HUES64 (cell line): ENCODE measurements around the gene APBB2. TPM values are rescaled to one million over a fixed set of nuclear protein-coding genes. Genes with fewer than 3 reads are reported as not detected.

ENCODE experiments used
- H3K27ac ChIP-seq: 2 replicates; pipeline ENCODE4 v1.7.0; 2013; ENCODE audit warnings: low read depth, low read length, inconsistent platforms
- H3K27me3 ChIP-seq: 2 replicates; pipeline ENCODE4 v1.6.1; 2013; ENCODE audit warnings: mild to moderate bottlenecking, low read length; ENCODE audit not compliant: insufficient read depth
- H3K36me3 ChIP-seq: 2 replicates; pipeline ENCODE4 v1.6.1; 2013; ENCODE audit warnings: mild to moderate bottlenecking, low read length; ENCODE audit not compliant: insufficient read depth
- H3K4me1 ChIP-seq: 2 replicates; pipeline ENCODE4 v1.6.1; 2013; ENCODE audit warnings: mild to moderate bottlenecking, low read length, moderate library complexity; ENCODE audit not compliant: insufficient read depth
- H3K4me3 ChIP-seq: 2 replicates; pipeline ENCODE4 v1.5.1; 2013; ENCODE audit warnings: mild to moderate bottlenecking, low read length, moderate library complexity
- H3K9ac ChIP-seq: 2 replicates; pipeline ENCODE4 v1.6.1; 2013; ENCODE audit warnings: mild to moderate bottlenecking, low read depth, low read length
- H3K9me3 ChIP-seq: 2 replicates; pipeline ENCODE4 v1.6.1; 2013; ENCODE audit warnings: low read depth, low read length; ENCODE audit not compliant: insufficient read depth
- WGBS: fragments of 150-250, 120-280 bp; methylation state at CpG from one replicate; pipeline ENCODE4 v1.1.7; 2013; ENCODE audit warnings: missing lambda C conversion rate; 5-methylcytosine and 5-hydroxymethylcytosine counted together
- polyA plus RNA-seq, 2 experiments: library from polyadenylated mRNA; stranded (reverse); fragments of 50-300 nt; gene quantifications; one replicate each; pipeline ENCODE4 v1.2.3, GENCODE V29; 2013

APBB2 gene
- polyA plus RNA-seq (2013, experiment 1 of 2) = 40.3 TPM
- polyA plus RNA-seq (2013, experiment 2 of 2) = 44.8 TPM

DNA sequence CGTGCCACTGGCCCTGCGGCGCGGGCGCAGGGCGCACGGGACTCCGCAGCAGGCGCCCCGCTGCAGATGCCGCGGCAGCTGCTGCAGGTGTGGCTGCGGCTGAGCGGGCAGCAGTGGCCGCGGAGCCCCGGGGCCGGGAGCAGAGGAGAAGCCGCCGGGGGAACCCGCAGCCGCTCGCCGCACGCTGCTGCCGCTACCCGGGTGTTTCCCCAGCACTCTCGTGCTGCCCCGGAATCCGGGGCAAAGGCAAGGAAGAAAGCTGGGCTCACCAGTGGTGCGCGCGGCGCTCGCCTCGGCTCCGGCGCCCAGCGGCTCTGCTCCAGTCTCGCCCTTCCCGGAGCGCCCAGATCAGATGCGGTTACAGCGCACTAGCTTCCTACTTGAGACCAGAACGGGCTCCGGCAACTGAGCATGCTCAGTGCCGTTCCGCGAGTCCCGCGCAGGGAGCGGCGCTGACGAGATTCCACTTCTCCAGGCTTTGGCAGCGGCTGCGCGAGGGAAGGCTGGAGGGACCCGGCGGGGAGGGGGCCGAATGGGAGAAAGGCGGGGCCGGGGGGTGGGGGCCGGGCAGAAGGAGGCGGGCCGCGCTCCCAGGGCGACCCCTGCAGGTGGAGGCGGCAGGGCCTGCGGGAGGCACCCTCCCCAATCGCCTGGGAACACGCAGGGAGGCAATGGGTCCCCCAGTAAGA is at the start of gene APBB2:
APBB2 (minus strand) TSS at position 407 of the 689 bp plus-strand sequence. CDS start 181,288 bp downstream, outside the sequence.
- no peaks in the 10 kb centered on the region for H3K9me3 ChIP-seq
- peak within 1 kb of the TSS; percentile 89 for H3K9ac ChIP-seq
- H3K27ac ChIP-seq = peak within 1 kb of the TSS; percentile 87
- H3K36me3 ChIP-seq = no peaks in the 10 kb centered on the region
- peak within 1 kb of the TSS; percentile 85 for H3K4me3 ChIP-seq
- under 1% methylated on average over 71 of the region's 71 CpGs for WGBS
- peaks cover 26% of the 10 kb centered on the region for H3K4me1 ChIP-seq
- peaks cover 9% of the 10 kb centered on the region for H3K27me3 ChIP-seq

- Histone ChIP-seq H3K4me3 (no peak overlapping the region), H3K9ac (no peak overlapping the region), H3K36me3 (peaks cover 93% of the 10 kb centered on the region), H3K27ac (no peak overlapping the region), H3K4me1 (peaks cover 13% of the 10 kb centered on the region), H3K27me3 (no peaks in the 10 kb centered on the region), H3K9me3 (no peaks in the 10 kb centered on the region)
- WGBS = 97% methylated on average over 6 of the region's 6 CpGs
Measured at GRCh38 chr4:41262198-41262597, 47.9 kb upstream of the APBB2 start.

DNA sequence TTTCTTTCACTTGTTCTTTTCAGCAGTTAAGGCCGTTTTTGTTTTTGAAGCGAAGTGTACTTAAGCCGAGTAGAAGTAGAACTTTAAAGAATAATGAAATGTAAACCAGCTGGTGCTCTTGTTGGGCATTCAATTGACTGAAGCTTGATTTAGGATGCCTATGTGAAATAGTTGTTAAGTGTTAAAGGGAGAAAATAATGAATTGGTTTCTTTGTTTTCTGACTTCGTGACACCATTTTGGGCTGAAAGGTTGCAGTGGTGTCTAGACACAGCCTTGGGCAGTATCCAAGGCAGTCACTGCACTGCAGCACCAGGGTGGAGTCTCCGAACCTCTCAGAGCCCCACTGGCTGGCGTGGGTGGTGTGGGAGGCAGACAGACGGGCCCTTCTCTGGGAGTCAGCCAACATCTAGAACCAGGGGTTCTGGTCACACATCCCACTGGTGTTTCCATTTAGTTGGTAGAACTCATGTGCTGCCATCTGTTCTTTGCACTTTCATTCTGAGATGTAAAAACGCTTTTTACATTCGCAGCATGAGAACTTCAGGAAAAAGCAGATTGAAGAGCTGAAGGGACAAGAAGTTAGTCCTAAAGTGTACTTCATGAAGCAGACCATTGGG is 45.9 kb upstream of the APBB2 start:
- no peak overlapping the region for H3K9ac ChIP-seq
- WGBS = 95% methylated on average over 9 of the region's 9 CpGs
- H3K27me3 ChIP-seq = no peaks in the 10 kb centered on the region
- no peak overlapping the region for H3K27ac ChIP-seq
- no peak overlapping the region for H3K4me3 ChIP-seq
- peaks cover 22% of the 10 kb centered on the region for H3K4me1 ChIP-seq
- H3K9me3 ChIP-seq = no peaks in the 10 kb centered on the region
- H3K36me3 ChIP-seq = peaks cover 73% of the 10 kb centered on the region

DNA sequence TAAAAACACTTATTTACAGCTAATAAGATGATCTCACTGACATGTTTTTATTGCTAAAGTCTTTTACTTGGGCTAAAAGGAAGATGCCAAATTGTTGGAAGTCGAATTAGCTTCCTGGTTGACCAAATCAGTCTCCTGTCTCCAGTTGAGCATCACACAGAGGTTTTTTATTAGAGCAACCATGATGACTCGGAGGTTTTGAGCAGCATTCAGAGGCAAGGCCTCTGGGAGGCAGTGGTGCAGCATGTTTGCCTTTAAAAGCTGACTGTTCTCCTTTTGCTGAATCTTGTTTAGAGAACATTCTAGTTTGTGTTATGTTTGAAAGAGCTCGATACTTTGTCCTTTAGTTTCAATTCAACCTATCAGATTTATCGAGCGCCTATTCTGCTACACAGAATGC is 44.4 kb upstream of the APBB2 start:
- Histone ChIP-seq H3K4me3 (peak overlapping the region; percentile 92), H3K27me3 (no peaks in the 10 kb centered on the region), H3K4me1 (peaks cover 22% of the 10 kb centered on the region), H3K9me3 (no peaks in the 10 kb centered on the region), H3K36me3 (peaks cover 59% of the 10 kb centered on the region), H3K9ac (peak overlapping the region; percentile 95), H3K27ac (peak overlapping the region; percentile 42)
- 83% methylated on average over 5 of the region's 5 CpGs for WGBS

GRCh38 chr4:41257906-41258305 is 43.6 kb upstream of the APBB2 start:
- peak overlapping the region; percentile 93; the same call in 1 of the 2 replicates for H3K27ac ChIP-seq
- H3K9ac ChIP-seq = peak overlapping the region; percentile 95
- H3K9me3 ChIP-seq = no peaks in the 10 kb centered on the region
- peaks cover 50% of the 10 kb centered on the region for H3K36me3 ChIP-seq
- H3K27me3 ChIP-seq = no peaks in the 10 kb centered on the region
- WGBS = 2% methylated on average over 8 of the region's 11 CpGs
- peak overlapping the region; percentile 92 for H3K4me3 ChIP-seq
- peaks cover 22% of the 10 kb centered on the region for H3K4me1 ChIP-seq

DNA sequence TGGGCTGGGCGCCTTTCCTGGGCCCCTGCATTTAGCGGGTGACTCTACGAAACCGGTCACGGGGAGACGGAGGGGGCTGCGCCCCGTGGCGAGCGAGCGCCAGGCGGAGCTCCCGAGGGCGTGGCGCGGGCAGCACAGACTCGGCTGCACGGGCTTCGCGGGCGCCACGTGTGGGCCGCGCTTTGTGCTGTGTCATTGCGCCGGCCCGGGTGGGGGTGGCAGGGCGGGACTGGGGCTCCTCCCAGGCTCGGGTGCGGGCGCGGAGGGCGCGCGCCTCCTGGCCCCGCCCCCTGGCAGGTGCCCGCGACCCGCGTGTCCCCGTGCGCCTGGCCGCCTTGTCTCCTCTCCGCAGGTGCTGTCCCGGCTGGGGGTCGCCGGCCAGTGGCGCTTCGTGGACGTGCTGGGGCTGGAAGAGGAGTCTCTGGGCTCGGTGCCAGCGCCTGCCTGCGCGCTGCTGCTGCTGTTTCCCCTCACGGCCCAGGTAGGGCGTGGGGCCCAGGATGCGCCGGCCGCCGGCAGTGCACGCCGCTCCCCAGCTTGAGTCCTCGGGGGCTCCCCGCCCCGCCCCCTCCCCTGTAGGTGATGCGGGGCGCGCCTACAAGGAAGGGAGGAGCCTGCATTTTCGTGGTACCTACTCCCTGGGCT is 43.0 kb upstream of the APBB2 start:
- Histone ChIP-seq H3K4me1 (peaks cover 22% of the 10 kb centered on the region), H3K27ac (peak overlapping the region; percentile 93), H3K27me3 (no peaks in the 10 kb centered on the region), H3K9ac (peak overlapping the region; percentile 95), H3K9me3 (no peaks in the 10 kb centered on the region), H3K36me3 (peaks cover 44% of the 10 kb centered on the region), H3K4me3 (peak overlapping the region; percentile 92)
- WGBS = under 1% methylated on average over 69 of the region's 69 CpGs

DNA sequence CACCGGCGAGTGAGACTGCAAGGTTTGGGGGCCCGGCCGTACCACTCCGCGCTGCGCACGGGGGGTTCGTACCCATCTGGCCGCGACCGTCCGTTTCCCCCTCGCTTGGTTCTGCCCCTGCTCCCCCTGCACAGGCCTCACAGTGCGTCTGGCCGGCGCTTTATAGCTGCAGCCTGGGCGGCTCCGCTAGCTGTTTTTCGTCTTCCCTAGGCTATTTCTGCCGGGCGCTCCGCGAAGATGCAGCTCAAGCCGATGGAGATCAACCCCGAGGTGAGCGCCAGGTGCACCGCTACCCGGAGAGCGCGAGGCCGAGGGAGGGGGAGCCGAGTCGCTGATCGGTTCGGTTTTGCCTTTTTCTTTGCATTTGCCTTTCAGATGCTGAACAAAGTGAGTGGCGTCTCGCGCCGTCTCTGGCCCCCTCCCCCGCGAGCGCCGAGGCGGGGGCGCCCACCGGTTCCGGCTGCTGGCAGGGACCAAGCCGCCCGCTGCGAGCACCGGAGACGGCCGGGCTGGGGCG is 42.5 kb upstream of the APBB2 start, which contains the start of gene UCHL1:
UCHL1 (plus strand) TSS at position 189 of the 517 bp plus-strand sequence; CDS start at position 238, 49 bp downstream.
- H3K27ac ChIP-seq = peak within 1 kb of the TSS; percentile 93
- under 1% methylated on average over 55 of the region's 55 CpGs for WGBS
- H3K9me3 ChIP-seq = no peaks in the 10 kb centered on the region
- H3K4me1 ChIP-seq = peaks cover 22% of the 10 kb centered on the region
- no peaks in the 10 kb centered on the region for H3K27me3 ChIP-seq
- H3K9ac ChIP-seq = peak within 1 kb of the TSS; percentile 95
- H3K36me3 ChIP-seq = peaks cover 39% of the 10 kb centered on the region
- peak within 1 kb of the TSS; percentile 92 for H3K4me3 ChIP-seq

DNA sequence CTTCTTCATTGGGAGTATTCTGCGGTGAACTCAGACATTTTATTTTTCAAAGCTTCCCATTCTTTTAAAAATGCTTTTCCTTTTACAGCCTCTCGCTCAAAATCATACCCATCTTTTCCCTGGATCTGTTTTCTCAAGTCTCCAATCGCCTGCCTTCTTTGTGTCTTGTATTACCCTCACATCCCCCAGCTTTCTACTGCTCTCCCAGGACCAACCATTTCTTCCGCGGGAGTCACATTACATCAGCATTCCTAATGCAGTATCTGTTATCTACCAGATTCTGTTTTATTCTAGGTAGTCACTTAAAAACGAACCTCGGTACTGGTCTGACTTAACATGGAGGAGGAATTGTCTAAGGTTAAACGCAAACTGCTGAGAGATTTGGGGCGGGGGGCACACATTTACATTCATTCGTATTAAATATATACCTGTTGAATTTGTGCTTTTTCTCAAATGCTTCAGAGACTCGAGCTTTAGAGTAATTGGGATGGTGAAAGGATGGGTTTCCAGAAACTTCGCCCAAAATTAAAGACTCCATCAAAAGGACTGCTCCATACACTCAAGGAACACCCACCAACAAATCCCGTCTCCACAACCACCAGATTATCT is 41.9 kb upstream of the APBB2 start:
- peak overlapping the region; percentile 71 for H3K9ac ChIP-seq
- peaks cover 22% of the 10 kb centered on the region for H3K4me1 ChIP-seq
- peaks cover 33% of the 10 kb centered on the region for H3K36me3 ChIP-seq
- H3K9me3 ChIP-seq = no peaks in the 10 kb centered on the region
- peak overlapping the region; percentile 92 for H3K4me3 ChIP-seq
- no peaks in the 10 kb centered on the region for H3K27me3 ChIP-seq
- H3K27ac ChIP-seq = peak overlapping the region; percentile 72
- 4% methylated on average over 10 of the region's 13 CpGs for WGBS

DNA sequence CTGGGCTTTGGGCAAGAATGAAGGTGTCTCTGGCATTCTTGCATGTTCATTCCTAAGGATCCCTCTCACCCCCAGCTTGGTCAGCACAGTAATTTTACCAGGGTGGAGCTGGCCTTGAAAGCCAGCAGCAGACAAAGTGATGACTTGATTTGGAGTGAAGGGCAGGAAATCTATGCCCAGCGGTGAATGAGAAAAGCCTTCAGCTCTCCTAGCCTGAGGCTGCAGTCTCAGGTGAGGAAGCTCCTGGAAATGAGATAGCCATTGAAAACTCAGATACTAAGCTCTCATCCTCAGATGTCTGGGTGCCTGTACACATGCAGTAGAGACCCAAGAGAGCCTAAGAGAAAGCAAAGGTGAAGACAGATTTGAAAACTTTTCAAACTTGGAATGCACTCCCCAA is 31.6 kb upstream of the APBB2 start:
- Histone ChIP-seq H3K27me3 (peaks cover 2% of the 10 kb centered on the region; the same call in 1 of the 2 replicates), H3K4me1 (peaks cover 4% of the 10 kb centered on the region; the same call in 1 of the 2 replicates), H3K27ac (no peak overlapping the region), H3K9me3 (no peaks in the 10 kb centered on the region), H3K4me3 (no peak overlapping the region), H3K9ac (no peak overlapping the region), H3K36me3 (no peaks in the 10 kb centered on the region)
- 80% methylated on average over 1 of the region's 1 CpG for whole genome bisulfite sequencing

GRCh38 chr4:41241919-41242318 is 27.6 kb upstream of the APBB2 start:
- WGBS = 89% methylated on average over 1 of the region's 1 CpG
- H3K27ac ChIP-seq = no peak overlapping the region
- H3K36me3 ChIP-seq = no peaks in the 10 kb centered on the region
- peaks cover 4% of the 10 kb centered on the region; the same call in 1 of the 2 replicates for H3K4me1 ChIP-seq
- no peak overlapping the region for H3K9ac ChIP-seq
- no peaks in the 10 kb centered on the region for H3K27me3 ChIP-seq
- no peaks in the 10 kb centered on the region for H3K9me3 ChIP-seq
- no peak overlapping the region for H3K4me3 ChIP-seq
